GM19240 (cell line): ENCODE results near the gene SWAP70.

Experiments
- DNase-seq: peaks from one replicate; pipeline ENCODE4 v3.0.0; 2011; ENCODE audit warnings: low spot score; ENCODE audit not compliant: insufficient read length

The SWAP70 gene

DNA sequence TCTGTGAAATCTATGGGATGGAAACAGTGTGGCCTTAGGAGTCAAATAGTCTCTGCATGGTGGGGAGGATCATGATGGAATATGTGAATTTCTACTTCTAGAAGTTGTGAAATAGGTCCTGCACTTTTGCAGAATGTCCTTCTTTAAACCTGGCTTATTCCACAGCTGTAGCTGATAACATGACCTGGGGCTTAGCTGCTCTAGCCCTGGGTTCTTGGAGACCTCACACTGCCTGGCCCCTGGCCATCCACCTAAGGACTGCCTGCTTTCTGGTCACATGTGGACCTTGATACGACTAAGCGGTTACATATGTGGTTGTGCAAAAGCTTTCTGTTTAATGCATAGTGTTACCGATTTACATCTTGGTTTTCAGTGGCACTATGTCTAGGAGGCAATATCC is 88.2 kb downstream of the SWAP70 start:
- no peak for DNase-seq

DNA sequence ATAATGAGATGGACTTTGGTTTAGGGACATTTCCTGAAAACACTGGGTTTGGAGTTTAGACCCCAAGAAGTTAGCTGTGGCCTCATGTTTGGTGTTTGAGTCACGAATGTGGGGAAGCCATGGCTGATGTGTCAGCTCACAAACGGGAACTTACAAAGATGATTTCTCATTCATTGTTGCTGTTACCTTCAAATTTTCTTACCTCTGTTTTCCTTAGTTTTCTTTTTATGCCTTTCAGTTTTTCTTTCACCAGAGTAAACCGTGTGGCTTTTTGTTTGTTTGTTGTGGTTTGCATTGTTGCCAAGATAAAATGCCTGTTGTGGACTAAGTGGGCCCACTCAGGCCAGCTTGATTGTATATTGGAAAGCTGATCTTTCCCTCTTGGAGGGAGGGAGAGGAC is 89.1 kb downstream of the SWAP70 start:
- DNase-seq, result no peak

DNA sequence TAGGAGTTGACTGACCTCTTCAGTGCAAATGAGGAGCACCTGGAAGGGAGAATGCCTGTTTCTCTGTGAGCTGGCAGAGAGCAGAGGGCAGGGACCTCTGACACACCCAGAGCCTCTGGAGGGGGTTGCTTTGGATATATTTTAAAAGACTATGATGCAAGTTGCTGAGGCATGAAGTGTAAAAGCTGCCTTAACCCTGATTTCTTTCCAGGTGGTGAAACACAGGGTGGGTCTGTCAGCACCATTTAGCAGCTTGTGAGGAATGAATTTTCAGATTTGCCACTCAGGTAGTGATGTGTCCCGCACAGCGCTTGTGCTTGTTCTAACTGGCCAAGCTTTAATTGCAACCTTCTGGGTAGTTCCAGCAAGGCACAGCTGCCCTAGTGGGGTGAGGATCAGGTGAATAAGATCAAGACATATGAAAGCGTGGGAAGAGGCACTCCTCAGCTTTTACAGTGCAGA is 90.2 kb downstream of the SWAP70 start:
- DNase-seq, result no peak

DNA sequence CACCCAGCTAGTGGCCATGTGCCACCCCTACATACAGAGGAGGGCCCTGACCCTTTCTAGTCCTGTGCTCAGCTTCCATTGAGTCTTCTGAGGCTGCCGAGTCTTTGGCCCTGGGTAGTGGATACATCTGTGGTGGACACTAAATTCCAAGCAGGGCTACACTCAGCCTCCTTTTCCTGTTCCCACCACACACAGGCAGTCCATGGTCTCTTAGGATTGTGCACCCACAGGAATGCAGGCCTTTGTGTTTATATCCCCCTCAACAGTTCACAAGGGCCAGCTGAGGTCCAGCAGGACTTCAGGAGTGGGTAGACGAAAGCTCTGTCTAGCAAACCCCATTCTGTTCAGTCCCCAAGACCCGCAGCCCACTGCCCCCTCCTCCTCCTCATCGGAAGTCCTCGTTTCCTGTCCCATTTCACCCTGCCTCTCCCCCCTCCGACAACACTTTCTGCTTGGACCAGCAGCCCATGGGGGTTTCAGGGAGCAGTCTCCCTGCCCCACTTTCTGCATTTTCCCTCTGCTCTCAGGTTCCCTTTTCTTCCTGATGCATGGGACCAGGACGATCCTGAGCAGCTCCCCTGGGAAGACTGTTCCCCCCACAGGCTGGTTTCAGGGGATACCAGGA is 91.8 kb downstream of the SWAP70 start:
- no peak for DNase-seq

DNA sequence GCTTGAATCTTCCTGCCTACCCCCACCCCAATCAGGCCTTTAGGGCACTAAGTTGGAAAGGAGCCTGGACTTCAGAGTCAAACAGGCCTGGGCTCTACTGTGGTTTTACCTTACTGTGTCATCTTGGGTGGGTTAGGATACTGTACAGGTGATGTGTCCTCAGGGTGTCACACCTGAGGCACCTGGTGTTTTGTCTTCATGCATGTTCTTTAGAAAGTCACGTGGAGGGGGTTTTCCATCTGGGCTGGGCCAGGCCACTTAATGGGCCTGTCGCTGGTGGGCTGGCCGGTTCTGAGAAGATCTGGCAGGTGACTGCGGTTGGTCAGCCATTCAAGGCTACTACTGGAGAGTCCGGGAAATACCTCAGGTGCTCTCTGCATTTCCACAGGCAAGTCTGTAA is 92.6 kb downstream of the SWAP70 start:
- DNase-seq, result no peak

DNA sequence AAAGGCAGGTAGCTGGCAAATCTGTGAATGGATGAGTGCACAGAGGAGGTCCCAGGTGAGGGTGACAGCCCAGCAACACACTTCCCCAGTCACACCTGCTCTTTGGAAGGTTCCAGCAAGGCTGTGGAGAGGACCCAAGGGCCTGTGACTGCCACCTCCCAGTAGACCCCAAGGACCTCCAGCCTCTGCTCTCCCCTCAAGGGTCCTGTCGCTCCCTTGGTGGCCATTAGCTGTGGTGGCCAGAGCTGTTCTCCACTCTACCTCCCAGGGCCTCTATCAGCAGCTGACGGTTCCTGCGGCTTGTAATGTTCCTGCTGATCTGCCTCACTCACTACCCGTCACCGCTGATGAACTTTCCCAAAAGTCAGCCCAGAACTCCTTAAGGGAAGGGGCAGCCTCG is 93.0 kb downstream of the SWAP70 start:
- no peak for DNase-seq

DNA sequence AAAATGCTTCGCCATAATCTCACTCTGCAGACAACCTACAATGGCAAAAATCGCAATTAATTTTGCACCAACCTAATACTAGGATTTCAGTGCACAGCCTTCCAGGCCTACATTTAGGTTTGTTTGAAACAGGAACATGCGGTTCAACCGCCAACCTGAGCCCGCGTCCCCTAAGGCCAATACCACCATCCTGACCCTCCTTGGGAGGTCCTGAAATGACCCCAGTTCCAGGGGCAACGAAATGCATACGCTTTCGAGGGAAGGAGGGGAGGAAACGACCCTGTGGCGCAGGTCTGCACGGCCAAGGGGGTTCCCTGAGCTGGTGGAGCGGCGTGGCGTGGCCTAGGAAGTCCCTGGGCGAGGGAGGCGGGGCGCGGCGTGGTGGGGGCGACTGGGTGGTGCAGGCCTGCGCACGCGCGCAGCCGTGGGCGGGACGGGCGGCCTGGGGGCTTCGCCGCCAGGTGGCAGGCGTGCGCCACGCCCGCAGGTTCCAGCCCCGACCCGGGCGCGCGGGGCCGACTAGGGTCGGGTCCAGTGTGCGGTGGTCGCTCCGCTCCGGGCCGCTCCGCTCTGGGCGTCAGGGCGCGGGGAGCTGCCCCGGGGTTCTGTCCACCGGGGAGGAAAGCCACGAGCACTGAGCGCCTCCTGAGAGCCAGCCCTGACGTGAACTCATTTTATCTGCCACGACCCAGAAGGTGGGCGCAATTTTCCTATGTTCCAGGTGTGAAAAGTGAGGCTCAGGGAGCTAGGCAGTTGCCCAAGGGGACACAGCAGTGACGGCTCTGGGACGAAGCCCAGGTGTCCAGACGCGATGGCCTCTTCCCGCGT is 94.1 kb downstream of the SWAP70 start:
- DNase-seq, result peak; percentile 94

DNA sequence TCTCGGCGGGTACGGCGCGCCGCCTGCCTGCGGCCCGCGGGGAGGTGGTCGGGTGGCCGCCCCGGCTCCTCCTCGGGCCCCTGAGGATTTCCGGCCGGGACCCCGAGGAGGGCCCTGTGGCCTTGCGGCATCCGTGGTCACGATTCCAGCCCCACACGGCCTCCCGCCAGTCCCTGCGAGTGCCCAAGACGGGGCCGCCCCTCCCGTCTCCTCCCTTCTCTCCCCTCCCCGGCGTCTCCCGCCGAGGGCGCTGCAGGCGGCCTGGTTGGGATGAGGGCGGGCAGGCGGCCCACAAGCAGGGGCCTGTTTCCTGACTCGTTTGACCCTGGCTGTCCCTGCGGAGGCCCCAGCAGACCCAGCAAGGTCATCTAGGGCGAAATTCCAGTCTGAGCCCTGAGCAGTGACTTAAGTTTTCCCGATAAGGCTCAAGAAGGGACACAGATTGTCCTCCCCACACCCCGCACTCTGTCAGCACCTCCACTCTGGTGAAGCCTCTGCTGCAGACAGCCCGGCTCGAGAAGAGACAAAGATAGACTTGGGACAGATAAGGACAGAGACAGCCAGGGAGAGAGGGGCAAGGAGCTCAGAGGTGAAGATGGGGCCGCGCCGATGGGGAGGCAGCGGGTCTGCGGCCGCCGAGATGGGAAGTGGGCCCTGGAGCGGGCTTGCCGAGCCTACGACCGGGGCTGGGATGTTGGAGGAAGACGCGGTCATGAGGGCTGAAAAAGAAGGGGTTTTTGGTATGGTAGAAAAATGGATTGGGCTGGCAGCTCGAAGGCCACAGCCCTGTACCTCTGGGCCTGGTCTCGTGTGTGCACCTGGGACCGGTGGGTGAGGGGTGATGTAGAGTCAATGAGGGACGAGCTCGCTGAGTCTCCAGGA is 95.0 kb downstream of the SWAP70 start:
- DNase-seq, result no peak

DNA sequence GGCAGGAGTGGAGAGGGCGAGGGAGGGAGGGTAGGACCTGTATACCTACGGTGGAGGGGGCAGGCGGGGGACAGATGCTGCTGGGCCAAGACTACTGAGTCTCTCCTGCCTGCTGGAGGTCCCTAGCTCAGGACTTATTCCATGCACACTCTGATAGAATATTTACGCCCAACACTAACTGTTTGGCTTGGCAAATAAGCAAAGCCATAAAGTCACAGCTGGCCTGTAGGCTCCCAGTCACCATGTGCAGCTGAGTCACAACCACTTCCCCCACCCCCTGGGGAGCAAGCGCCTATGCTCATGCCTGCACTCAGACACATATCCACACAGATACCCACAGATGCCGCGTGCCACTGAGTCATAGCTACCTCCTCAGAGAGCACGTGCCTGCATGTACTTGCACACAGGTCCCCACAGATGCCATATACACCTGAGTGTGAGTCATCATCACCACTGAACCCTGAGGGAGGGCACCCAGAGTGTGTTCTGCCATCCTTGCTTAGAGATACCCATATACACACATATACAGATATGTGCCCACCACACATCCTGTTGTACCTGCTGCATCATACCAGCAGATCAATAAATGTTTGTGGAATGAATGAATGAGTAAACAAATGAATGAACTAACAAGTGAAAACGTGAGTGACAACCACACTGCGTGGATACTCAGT is 95.8 kb downstream of the SWAP70 start:
- no peak for DNase-seq

DNA sequence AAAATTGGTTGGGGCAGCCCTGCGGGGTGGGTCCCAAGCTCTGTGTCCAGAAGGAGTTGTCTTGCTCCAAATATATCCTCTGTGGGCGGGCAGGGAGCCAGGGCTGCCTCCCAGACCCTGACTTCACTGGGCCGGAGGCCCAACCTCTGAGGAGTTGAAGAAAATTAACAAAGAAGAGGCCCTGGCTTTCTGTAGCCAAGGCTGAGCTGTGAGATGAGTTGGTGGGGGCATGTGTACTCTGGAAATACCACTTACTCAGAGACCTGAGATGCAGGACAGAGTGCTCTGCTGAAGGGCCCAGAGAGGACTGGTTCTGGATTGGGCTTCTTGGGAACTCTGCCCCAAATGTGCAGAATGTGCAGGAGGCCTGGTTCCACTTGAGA is 96.3 kb downstream of the SWAP70 start:
- no peak for DNase-seq

DNA sequence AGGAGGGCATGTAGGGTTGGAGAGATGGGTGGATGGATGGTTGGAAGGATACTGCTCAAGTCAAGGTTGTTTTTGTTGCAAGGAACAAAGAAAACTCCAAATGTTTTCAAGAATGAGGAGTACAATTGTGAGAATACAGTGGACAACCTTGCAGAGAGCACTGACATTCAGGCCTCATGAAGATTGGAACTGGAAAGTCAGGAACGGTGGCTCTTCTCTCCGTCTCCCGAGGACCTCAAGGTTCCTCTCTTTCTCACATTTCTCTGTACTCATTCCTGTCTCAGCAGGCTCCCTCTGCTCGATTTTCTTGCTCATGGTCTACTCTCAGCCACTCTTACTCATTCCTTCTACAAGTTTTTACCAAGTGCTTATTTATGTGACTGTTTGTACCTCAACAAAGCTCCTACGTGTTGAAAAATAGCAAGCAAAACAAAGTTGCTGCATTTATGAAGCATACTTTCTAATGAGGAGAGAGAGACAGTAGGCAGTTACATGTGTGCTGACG is 97.6 kb downstream of the SWAP70 start:
- no peak for DNase-seq

DNA sequence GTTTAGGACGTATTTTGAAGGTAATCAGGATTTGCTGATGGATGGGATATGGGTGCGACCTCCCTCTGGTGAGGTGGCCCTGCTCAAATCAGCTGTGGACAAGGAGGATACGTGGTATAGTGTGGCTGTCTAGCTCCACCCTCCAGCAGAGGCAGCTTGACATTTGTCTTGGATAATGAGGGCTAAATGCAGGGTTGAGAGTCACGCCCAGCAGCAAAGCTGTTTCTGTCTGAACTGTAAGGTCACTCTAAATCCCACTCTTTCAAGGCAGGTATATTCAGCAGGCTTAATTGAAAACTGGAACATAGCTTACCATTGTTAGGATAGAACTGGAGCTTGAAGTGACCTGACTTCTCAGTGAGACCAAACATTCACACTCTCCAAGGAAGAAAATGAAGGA is 98.7 kb downstream of the SWAP70 start:
- DNase-seq, result no peak

DNA sequence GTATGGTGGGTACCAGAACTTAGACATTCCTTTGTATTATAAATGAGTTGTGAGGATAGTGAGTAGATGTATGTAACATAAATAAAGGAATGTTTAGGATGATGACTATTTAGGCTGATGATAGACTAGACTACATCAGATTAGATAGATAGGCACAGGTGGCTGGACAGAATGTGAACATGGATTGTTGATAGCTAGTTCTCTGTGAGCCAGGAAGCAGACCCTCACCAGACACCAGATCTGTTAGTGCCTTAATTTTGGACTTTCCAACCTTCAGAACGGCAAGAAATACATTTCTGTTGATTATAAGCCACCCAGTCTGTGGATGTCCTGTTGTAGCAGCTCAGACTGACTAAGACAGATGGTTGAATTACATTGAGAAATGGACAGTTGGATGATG is 99.4 kb downstream of the SWAP70 start:
- no peak for DNase-seq

DNA sequence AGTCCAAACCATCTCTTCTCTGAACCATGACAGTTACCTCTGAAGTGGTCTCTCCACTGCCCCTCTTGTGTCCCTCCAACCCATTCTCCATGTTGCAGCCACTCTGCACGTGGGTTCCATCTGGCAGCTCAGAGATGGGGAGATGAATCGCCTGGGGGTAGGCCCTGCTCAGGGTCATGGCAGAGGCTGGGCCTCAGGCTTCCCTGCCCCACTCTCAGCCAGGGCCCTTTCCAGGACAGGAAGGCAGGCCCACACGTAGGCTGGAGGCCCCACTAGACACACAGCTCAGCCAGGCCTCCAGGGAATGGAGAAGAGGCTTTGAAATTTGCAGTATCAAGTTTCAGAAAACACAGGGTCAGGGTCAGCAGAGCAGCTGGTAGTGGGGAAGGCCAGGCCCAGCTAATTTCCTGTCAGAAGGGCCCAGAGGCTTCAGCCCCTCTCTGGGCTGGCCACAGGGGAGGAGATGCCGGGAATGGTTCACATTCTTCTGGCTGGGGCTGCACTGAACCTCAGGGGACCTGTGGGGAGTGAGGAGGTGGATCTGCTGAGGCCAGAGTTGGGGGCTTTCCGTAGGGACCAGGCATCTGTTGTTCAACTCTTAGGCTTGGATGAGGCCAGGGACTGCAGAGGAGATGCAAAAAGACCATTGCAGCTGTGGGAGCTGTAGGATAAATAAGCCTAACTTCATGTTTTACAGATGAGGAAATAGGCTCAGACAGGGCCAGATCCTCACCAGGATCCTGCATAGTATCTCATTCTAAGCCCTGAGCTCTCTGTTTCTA is 101.6 kb downstream of the SWAP70 start:
- DNase-seq, result no peak

DNA sequence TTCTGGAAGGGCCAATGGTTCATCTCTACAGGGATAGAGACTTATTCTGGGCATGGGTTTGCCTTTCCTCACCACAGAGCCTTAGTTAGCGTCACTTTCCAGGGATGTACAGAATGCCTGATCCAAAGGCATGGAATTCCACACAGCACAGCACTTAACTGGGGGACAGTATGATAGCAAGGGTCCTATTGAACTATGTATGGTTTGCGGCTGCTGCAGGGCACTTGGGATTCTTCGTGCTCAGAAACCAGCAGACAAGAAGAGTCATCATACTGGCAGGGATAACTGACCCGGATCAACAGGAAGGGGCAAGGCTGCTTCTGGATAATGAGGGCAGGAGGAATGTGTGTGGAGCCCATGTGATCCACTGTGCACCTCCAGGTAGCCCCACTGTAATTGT is 105.7 kb downstream of the SWAP70 start:
- DNase-seq, result no peak

DNA sequence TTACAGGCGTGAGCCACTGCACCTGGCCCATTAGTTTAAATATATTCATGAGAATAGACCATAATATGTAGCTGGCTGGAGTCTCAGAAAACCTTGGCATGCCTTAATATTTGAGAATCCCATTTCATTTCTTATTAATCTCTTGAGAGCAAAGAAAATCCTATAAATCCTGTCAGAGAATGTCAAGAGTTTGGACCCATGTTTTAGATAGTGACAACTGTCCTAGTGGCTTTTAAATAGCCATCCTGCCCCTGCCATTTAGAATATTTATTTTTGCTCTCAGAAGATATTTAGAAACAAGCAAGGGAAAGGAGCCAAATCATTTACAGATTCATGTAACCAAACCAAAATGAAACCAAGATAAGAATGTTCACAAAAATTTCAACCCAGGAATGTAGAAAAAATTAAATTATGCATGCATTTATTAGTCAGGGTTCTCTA is 107.2 kb downstream of the SWAP70 start:
- DNase-seq, result no peak

DNA sequence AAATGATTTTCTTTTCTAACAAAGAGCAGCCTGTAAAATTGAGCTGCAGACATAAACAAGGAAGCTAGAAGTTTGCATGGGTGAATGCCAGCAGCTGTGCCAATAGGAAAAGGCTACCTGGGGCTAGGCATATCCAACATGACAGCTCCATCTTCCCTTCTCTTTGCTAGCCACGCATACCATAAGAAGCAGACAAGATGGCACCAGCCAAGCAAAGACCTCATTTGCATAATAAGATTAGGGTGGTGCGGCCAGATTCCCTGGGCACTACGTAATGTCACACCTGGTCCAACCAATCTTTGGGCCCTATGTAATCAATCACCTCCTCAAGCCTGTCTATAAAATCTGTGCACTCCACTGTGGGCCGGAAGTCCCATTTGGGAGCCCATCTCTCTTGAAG is 108.3 kb downstream of the SWAP70 start:
- DNase-seq, result no peak

DNA sequence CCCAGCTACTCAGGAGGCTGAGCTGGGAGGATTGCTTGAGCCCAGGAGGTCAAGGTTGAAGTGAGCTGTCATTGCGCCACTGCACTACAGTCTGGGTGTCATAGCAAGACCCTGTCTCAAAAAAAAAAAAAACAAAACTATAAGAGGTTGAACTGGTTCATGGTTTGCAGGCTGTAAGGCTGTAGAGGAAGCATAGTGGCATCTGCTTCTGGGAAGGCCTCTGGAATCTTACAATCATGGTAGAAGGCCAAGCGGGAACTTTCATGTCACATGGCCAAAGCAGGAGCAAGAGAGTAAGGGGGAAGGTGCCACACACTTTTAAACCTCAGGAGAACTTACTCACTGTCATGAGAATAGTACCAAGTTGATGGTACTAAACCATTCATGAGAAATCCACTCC is 109.6 kb downstream of the SWAP70 start:
- no peak for DNase-seq

DNA sequence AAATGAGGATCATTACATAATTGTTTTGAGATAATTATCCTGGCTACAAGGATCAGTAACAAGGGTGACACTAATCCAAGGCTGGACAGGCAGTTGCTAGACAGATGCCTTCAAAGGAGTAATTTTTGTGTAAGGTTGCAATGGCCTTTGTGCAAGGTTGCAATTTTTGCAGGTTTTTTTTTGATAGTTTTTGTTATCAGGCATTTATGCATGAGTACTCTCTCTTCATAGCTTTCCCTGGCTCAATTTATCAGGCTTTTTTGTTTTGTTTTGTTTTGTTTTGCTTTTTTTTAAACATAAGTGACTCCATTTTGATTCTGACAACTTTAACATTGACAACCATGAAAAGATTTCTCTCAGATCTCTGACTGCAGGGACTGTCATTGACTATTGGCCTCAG is 110.2 kb downstream of the SWAP70 start:
- DNase-seq, result no peak

DNA sequence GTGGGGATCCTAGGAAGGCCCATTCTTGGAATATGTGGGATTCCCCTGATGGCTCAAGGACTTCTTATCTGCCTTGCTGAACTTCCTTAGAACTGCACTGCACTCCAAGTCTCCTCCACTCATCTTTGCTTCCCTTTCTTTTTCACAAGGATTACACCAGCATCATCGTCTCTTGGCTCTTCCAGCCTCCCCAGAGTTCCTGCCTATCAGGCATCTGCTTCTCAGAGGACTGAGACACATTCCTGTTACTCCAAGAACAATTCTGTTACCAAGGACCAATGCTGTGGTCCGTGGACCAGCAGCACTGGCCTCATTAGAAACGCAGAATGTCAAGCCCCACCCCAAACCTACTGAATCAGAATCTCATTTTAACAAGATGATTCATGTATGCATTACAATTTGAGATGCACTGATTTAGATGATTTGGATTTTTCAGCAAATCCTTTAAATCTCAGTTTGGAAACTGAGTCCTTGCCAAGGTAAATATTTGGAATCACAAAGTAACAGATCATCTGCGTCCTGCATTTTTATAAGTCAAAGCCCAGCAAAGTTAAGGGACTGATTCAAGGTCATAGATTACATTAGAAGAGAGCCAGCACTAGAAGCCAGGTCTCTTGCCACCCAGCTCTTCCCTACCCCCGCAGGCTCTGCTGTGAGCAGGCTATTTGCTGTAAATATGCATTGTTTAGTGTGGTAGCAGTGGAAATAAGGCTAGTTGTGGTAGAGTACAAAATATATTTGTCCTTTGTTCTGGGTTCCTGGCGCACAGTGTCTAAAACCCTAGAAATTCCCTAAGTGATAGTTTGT is 110.9 kb downstream of the SWAP70 start:
- no peak for DNase-seq
